ELR (cell line): ENCODE results near the gene BSX.
A peak's percentile ranks its signal among the peaks of the same experiment; 100 is the strongest.

Experiments used
- DNase-seq: peaks from one replicate; pipeline ENCODE4 v3.0.0-alpha.2; 2015; ENCODE audit warnings: low read depth

The BSX gene

DNA sequence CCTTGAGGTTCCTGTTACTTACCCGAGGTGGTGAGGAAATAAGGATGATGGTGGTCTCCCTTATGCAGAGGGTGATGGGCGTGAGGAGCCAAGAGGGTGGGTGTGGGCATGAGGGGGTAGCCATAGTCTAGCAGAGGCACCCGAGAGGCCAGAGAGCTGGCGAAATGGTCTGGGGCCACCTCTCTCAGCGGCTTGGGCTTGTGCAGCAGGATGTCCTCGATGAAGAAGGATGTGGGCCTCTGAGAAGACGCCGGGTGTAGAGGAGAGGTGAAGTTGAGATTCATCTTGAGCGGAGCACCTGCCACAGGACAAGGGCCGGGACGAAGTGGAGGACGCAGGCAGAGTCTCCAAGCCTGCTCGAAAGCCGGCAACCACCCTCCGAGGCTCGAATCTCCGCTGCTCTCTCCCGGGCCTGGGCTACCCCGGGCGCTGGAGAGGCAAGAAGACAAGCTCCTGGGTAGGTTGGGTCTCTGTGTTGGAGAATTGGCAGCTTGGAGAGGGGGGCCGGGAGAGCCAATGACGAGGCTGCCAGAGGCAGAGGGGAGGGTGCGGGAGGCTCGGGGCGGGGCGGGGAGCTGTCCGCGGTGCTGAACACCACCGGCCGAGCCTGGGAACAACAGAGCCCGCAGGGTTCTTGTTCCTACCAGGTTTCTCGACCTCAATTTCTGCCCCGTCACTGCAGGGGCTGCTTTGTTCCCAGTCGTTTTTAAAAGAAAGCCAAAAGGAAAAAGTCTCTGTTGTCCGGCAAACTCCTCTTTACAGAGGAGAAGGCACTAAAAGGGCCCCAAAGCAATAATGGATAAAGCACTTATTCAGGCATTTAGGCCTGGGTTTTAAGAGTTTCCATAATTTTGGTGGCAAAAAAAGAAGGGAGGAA lies at the start of gene BSX:
Gene BSX, minus strand, starts transcription at position 447 of the 877 bp plus-strand sequence. Its CDS starts 163 bp downstream, at position 284.
- DNase-seq = peak; percentile 43

DNA sequence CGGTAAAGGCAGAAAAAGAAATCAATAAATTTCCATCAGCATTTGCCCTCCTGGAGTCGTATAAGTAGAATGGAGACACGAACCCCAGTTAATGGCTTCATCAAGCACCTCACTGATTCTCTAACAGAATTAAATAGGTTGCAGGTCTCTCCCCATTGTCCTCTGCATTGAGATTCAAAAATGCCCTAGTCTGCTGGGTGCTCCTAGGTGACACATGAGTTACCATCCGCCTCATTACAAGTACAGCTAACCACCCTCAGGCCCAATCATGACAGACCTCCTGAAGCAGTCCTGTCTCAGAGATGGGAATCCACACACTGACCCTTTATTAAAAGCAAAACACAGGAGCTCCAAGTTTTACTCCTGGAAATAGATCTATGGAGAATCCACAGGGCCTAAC lies 48.9 kb upstream of the BSX start:
- no peak for DNase-seq

DNA sequence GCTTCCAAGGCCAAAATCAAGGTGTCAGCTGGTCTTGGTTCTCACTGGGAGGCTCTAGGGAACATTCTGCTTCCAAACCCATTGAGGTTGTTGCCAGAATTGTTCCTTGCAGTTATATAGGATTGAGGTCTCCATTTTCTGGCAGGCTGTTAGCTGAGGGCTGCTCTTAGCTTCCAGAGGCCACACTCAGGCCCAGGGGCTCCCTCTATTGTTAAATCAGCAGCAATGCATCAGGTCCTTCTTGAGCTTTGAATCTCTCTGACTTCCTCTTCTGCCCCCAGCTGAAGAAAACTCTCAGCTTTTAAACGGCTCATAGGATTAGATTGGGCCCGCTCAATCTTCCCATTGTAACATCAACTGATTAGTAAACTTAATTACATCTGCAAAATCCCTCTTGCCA lies 39.3 kb upstream of the BSX start:
- peak; percentile 79 for DNase-seq

DNA sequence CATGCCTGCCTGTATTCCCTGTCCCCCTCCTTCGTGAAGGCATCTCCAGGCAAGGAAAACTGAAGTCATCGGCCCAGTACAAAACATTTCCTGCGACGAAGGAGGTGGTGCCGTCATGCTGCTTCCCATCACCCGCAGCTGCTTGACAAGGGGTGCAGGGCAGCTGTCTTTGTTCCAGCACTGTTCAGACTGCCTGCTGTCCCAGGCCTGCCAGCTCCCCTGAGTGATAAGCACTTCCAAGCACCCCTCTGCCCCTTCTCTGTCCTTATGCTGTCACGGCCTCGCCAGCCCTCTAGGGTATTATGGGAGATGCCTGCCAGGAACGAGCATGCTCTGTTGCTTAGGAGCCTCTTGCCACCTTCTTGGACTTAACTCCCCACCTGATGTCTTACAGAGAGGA lies 37.1 kb upstream of the BSX start:
- no peak for DNase-seq

DNA sequence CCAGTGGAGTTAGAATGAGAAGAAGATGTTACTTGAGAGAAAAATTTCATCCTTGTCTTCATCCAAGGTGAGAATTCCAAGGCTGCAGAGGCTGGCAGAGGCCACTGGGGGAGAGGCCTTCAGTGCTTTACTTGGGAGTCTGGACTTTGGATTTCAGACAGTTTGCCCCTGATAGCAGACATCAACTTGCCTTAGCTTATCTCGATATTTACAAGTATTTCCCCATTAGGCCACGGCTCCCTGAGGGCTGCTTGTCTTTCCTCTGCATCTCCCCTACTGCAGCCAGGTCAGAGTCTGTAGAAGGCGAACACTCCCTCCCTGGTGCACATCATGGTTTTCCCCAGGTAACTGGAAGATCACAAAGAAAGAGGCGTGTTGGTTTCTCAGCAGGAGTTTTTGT lies 29.9 kb upstream of the BSX start:
- DNase-seq = no peak

DNA sequence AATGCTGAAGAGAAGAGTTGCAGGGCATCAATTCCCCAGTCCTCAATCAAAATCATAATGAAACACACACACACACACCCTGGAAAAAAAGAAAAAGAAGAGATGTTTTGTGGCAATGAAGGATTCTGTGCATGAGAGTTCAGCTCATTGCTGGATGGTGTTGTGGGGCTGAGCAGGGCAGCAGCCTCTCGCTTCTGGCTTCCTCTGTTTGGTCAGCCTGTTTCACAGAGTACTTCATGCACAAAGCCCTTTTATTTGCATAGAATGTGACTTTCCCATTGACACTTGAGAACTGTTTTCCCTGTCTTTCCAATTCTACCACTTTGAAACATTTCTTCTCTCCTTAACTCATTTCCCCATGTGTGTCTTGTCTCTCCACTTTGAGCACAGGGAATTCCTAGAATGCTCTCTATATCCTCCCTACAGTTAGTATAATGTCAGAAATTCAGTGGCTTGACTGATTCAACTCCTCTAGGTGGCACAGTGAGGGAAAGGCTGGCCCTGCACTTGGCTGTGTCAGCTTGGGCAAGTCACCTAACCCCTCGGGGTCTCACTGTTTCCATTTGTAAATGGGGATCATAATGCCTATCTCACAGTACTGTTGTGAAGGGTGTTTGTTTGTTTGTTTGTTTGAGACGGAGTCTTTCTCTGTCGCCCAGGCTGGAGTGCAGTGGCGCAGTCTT lies 25.4 kb upstream of the BSX start:
- DNase-seq = no peak

DNA sequence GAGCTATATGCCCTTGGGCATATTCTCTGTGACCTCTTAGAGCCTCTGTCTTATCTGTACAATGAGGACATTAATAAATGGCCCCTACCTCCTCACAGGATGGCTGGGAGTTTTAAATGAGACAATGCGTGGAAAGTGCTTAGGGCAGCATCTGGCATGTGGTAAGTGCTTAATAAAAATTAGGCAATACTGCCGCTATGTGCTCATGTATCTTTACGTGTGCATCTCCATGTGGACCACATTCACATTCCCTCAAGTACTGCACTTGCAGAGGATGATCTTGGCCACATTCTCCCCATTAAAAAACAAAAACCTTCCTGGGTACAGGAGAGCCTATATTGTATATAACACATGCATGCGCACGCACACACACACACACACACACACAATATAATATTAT lies 19.1 kb upstream of the BSX start:
- DNase-seq = no peak

DNA sequence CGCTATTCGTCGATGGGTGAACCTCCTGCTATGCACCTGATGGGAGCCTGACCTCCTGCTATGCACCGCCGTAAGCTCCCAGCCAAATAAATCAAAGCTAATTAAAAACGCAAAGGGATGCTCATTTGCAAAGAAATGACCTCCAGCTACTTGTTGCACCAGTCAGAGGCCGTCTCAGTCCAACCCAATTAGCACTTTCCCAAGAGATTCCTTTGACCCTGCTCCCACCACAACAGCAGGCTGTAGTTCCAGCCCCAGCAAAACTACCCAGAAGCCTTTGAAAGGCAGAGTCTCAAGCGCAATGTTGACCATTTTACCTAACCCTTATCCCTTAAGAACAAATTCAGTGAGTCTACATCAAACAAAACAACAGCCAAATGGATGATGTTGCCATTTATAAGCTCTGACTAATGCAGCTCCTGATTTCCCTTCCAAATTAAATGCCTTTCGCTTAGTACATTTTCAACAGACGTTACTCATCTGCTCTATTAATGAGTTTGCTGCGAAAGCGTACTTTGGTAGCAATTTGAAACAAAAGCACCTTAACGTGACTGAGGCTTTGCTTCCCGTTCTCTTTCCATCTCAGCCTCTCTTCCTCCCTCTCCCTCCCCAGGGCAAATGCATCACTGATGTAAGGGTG lies 17.2 kb upstream of the BSX start:
- peak; percentile 16 for DNase-seq

DNA sequence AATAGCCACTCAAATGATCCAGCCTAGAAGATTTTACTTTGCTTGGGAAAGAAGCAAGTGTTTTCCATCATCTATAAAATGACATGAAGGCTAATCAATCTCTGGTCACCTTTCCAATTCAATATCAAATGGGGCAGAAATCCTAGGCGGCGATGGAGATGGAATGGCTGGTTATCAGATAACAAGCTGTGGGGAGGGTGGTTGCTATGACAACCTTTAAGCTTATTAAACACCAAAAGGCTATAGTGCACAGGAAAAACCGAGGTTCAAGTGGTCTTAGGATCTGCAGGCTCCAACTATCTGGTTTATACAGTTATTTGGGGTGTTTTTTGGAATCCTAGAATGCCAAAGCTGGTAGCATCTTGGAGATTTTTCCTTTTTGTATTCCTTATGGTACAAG lies 13.9 kb upstream of the BSX start:
- no peak for DNase-seq

DNA sequence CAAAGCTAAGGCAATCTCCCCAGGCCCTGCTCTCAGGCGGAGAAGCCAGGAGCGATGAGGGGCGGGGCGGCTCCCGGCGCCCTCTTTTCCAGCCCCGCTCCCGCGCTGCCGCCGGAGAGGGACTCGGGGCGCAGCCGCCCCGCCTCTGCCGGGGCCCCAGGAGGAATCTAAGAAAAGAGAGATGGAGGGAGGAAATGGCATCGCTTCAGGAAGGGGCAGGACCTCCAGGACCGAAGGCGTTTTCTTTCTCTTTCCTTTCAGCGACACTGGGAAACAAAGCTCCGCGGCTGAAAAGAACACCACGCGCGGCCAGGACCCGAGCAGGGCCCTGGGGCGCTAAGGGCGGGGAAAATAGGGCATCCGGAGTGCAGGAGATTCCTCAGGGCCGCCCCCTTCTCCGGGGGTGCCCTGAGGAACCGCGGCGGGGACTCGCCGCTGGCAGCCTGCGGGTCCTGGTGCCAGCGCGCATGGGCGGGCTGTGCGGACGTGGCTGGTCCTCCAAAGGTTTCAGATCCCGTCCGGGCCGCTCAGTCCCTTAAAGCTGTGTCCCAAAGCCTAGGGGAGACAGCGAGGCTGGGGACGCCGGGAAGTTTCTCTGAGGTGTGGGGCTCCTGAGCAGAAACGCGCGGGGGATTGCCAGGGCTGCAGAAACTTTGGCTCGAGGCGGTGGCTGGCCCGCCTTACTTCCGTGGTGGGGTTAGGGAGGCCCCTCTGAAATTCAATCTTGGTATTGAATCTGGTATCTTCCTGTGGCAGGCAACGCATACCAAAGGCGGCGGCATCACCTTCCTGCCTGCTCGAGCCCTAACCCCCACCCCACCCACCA lies 2.8 kb upstream of the BSX start:
- DNase-seq = peak; percentile 8

DNA sequence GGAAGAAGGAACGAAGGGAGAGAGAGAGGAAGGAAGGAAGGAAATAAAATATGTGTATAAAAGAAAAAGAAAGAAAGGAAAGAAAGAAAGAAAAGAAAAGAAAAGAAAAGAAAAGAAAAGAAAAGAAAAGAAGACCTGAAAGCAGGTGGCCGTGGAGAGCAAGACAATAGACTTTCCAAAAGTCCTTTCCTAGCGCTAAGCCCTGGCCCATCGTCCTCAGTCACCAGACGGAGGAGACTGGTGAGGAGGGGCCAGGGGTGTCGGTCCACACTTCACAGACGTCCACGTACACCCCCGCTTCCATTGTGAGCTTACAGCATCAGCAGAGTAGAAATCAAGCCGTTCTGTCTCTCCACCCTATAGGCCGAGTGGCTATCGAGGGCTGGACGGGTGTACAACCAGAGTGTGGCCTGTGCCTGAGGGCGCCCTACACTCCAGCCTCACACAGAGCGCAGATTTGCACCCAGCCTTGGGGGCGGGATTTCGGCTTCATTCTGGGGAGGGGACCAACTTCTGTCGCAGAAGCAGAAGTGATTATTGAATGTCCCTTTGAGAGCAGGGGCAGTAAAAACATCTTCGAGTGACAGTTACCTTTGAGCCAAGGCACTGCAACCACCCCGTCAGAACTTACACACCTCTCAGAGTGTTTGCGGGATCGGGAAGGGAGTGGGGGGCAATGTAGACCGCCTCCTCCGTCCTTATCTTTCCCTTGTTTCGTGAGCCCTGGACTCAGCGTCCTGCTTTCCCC lies 2.0 kb upstream of the BSX start:
- DNase-seq = no peak

DNA sequence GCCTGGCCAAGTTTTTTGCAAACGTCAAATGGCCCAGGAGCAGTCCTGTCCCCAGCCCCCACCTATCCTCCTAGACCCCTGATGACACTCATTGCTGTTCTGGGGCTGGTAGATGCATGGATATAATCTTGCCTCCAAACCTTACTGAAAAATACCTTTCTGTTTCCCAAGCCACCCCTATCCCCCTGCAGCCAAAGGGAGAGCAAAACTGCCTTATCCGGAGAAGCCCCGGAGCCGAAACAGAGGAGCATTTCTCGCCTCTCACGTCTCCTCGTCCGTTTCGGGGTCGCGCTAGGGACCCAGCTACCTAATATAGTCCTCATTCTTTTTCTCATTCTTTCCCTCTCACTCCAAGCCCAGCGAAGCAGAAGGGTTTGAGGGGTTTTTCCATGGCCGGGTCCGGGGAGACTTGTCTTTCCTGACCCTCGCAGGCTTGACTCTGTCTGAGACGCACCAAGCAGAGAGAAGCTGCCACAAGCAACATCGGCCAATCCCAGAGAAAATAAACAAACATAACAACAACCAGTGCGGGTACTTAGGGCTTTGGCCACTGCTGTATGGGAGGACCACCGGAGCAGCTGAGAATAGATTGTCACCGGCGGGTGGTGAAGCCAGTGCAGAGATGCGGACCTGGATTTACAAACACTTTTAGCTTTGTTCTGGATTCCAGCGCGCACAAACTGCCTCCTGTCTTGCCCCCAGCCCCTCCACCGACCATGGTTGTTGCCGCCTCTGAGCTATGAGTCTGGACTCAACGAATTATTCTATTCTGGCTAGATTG lies 1.6 kb downstream of the BSX start:
- DNase-seq = no peak

DNA sequence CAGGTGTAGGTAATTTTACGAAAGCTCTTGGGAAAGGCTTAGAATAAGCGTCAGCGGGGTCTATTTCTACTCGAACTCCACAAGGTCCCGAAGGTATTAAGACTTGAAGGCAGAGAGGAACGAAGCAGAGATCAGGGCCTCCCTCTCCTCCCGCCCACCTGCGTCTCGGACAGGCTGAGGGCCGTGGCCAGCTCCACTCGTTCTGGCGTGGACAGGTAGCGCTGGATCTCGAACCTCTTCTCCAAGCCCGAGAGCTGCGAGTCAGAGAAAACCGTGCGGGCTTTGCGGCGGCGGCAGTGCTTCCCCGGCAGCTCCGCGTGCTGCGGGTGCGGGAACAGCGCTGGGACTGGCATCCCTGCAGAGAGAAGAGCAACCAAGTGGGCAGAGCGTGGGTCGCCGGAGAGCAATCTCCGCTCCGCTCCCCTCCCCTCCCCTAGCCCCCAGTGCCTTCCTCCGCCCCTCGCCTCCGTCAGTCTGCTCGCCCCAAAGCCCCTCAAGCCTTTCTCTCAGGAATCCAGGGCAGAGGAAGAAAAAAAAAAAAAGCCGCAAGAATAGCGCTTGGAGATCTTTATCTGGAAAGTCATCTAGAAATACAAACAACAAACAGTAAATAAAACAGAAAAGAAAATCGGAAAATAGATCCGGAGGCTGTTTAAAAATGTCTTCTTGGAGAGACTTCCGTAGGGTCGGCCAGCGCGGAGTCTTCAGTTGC lies 2.4 kb downstream of the BSX start:
- DNase-seq = no peak

DNA sequence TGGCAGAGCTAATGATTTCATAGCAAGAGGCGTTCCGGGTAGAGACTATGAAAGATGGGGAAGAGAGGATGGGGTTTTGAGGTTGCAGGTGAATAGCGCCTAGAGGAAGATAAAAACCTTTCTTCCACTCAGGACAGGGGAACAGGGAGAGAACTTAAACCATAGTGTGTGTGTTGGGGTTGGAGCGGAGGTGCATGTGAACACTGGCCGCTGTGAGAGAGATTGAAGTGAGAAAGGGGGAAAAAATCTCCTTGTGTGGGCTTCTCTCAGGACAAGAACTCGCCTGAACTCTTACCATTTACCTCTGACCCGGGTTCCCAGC lies 3.4 kb downstream of the BSX start:
- no peak for DNase-seq

DNA sequence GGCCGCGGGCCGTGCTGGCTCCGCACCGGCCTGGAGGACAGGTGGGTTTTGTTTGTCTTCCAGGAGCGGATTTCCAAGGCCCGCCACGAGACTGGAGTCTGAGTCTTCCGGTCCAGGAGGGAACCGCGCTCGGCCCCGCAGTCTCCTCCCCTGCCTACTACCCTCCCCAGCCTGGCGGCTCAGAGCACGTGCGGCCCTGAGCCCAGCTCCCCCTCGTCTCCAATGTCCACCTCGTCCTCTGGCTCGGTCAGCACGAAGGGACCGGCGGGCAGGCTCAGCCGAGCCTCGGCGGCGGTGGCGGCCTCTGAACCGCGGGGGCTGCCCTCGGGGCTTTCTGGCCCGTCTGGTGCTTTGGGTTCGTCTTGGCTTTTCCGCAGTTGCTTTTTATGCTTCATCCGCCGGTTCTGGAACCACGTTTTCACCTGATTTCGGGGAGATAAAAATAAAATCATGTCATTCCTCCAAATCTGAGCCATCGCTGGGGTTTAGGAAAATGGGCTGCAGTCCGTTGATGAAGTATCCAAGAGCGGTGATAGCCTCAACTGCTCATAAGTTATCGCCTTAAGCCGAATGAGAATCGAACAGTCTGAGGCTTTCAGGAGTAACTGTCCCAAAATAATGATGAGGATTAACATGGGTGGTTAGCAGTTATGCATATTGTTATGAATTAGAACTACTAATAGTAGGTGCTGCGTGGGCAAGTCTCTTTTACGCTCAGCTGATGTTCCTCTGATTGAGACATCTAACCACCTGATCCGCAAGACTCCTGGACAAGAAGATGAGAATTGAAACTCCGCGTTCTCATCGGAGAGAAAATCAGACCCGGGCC lies 4.0 kb downstream of the BSX start:
- no peak for DNase-seq

DNA sequence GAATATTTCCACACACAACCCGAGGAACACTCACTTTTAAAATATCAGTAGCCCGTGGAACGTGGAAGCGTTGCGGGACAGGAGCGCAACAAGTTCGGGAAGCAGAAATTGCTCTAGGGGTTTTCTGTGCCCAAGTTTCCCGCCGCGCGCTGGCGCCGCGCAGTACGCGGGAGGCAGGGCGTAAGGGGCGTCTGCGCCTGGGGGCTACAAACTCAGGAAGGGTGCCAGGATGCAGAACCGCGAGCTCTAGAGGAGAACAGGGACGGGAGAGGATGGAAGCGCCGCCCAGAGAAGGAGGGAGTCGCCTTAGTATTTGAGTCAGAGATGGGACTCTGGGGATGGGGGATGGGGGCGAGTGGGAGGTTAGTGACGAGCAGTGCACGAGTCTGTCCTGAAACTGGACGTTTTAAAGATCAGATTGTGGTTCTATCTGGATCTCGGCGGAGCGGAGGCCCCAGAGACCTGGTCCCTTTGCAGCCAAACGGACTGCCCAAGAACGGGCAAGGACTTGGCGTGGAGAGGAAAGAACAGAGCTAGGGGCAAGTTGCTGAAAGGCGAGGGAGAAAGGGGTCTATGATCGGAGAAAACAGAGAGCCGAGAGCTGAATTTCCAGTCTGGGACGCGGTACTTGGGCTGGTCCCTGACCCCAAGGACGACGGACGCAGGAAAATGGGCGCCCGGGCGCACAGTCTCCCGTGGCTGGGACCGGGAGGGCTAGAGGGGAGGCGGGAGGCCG lies 4.7 kb downstream of the BSX start:
- DNase-seq = no peak

DNA sequence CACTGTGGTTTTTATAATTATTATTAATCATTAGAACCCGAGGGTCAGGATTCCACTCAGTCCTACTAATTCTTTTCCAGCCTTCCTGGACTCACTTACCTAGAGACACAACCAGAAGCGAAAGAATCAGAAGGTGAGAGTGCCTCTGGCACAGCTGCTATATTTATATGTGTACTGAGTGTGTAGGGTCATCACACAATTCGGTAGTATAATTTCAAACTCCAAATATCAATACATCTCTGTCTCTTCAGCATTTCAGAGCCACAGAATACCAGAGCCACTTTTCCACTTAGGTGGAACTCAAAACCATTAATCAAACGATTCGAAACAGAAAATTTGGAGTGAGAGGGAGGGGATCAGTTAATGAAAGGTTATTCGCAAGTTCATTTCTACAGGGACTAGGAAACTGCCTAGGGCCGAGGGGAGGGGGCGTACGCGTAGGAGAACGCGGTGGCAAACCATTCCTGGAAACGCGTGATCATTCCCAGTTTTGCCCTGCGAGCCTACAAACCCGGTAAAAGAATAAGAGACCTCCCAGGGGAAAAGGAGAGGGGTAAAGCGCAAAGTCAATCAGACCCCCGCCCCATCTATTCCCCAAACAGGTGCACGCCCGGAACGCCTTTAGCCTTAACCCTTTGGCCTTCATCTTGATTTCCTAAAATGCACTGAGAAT lies 5.4 kb downstream of the BSX start:
- DNase-seq = no peak

DNA sequence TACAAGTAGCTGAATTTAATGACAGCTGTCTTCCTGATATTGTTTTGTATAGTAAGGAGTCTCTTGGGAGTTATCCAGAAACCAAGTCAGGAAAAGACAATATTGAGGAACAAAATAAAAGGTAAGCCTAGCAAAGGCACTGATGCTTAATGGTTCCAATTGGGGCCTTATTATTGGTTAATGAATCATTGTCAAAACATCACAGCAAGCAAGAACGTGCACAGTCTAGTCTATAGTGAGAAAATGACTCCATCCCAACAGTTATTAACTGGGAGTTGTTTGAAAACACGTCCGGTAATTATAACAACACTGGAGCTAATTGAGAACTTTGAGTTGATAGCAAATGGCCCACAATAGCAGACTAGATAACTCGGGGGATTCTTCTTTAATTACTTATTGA lies 17.7 kb downstream of the BSX start:
- no peak for DNase-seq
